HepG2 (cell line): ENCODE data around the gene PRKG1. TPM values are rescaled to one million over a fixed set of nuclear protein-coding genes. Genes with fewer than 3 reads are reported as not detected.

Experiments used
- ATAC-seq: fragments of 200-7000 bp; cut with Tn5 transposase; 3 replicates; pipeline ENCODE4 v1.9.1; 2020; ENCODE audit warnings: mild to moderate bottlenecking, moderate library complexity
- BruUV-seq: library from RNA; stranded (reverse); fragments of 400-500 nt; replicated peaks from 2 replicates; lab custom pipeline; 2021; lab: Mats Ljungman, UMichigan
- CTCF ChIA-PET: fragments of 300-600 bp; formaldehyde crosslinking; extraction: SDS; loops from one replicate; lab custom pipeline; 2021; ENCODE audit warnings: low total read pairs, inconsistent platforms, low intra/inter-chr PET ratio; lab: Yijun Ruan, JAX
- POLR2A ChIA-PET: fragments of 350-600 bp; sonication (Branson Sonifier 250); formaldehyde crosslinking; loops from one replicate; lab custom pipeline; 2020; ENCODE audit warnings: antibody characterized with exemption, inconsistent platforms; lab: Yijun Ruan, JAX
- DNase-seq: peaks from one replicate; pipeline ENCODE4 v3.0.0-alpha.2; 2015; ENCODE audit warnings: low spot score
- FAIRE-seq: peaks from 3 replicates; lab custom pipeline; 2011; peaks lifted over from hg19 to GRCh38; lab: Jason Lieb, UNC
- H2AFZ ChIP-seq: one replicate; pipeline ENCODE4 v1.6.1; 2011; ENCODE audit warnings: low read length, inconsistent platforms
- H3K27ac ChIP-seq: fragments of 300-600 bp; 3 replicates; pipeline ENCODE4 v1.8.0; 2011; ENCODE audit warnings: mixed run types, mild to moderate bottlenecking, mixed read lengths, low read length, inconsistent platforms; ENCODE audit not compliant: insufficient read depth; ENCODE audit errors: extremely low read length
- H3K27me3 ChIP-seq, 2 experiments: fragments of 200-600 bp in 1 of 2; 2 replicates in 1 of 2; 3 replicates in 1 of 2; pipeline versions ENCODE4 v1.6.0 to v1.8.0; 2011; ENCODE audit warnings: low read length in 2 of 2, mild to moderate bottlenecking in 2 of 2, moderate library complexity in 2 of 2, inconsistent platforms in 1 of 2; ENCODE audit not compliant: insufficient read depth in 2 of 2, control insufficient read depth in 1 of 2
- H3K36me3 ChIP-seq, 2 experiments: fragments of 200-600 bp in 1 of 2; replicated peaks in 1 of 2; 2 replicates in 1 of 2; 3 replicates in 1 of 2; pipeline versions ENCODE4 v1.5.1 to v1.8.0; 2011; ENCODE audit warnings: low read length in 2 of 2, inconsistent platforms in 1 of 2; ENCODE audit not compliant: insufficient read depth in 2 of 2, control insufficient read depth in 1 of 2
- H3K4me1 ChIP-seq: 2 replicates; pipeline ENCODE4 v1.5.1; 2012; ENCODE audit warnings: low read length, inconsistent platforms; ENCODE audit not compliant: insufficient read depth
- H3K4me2 ChIP-seq: 2 replicates; pipeline ENCODE4 v1.6.0; 2011; ENCODE audit warnings: low read depth, low read length, inconsistent platforms
- H3K4me3 ChIP-seq, 3 experiments: fragments of 200-600 bp in 1 of 3; sonication (generic), shearing (Covaris generic) in 1 of 3; replicated peaks in 1 of 3; 2 replicates each; pipeline ENCODE4 v1.5.1; 2011 to 2016; ENCODE audit warnings: low read length in 3 of 3, inconsistent platforms in 2 of 3, low read depth in 2 of 3, mild to moderate bottlenecking in 2 of 3, control low read depth in 1 of 3, mixed read lengths in 1 of 3; ENCODE audit not compliant: insufficient read depth in 1 of 3
- H3K79me2 ChIP-seq: one replicate; pipeline ENCODE4 v1.6.1; 2011; ENCODE audit warnings: low read length, inconsistent platforms; ENCODE audit not compliant: insufficient read depth
- H3K9ac ChIP-seq: 2 replicates; pipeline ENCODE4 v1.6.0; 2011; ENCODE audit warnings: mild to moderate bottlenecking, low read depth, low read length, inconsistent platforms; ENCODE audit not compliant: insufficient read depth
- H3K9me3 ChIP-seq: 2 replicates; pipeline ENCODE4 v1.5.1; 2012; ENCODE audit warnings: mild to moderate bottlenecking, low read length
- H4K20me1 ChIP-seq: 2 replicates; pipeline ENCODE4 v1.6.0; 2011; ENCODE audit warnings: inconsistent platforms, mild to moderate bottlenecking, low read length, moderate library complexity; ENCODE audit not compliant: insufficient read depth
- ATF3 ChIP-seq: sonication (generic); formaldehyde crosslinking; IDR thresholded peaks from 2 replicates; pipeline ENCODE4 v1.4.0; 2020; ENCODE audit warnings: missing genetic modification reagents
- CENPBD1 ChIP-seq: sonication (generic); formaldehyde crosslinking; IDR thresholded peaks from 2 replicates; pipeline ENCODE4 v1.8.0; 2022; ENCODE audit warnings: missing genetic modification reagents, low read depth, mild to moderate bottlenecking, borderline replicate concordance
- FOXC1 ChIP-seq: sonication (generic); formaldehyde crosslinking; IDR thresholded peaks from 2 replicates; pipeline ENCODE4 v1.8.0; 2022; ENCODE audit warnings: mild to moderate bottlenecking, missing genetic modification reagents, borderline replicate concordance
- GABPA ChIP-seq, 2 experiments: IDR thresholded peaks; 2 replicates each; pipeline ENCODE4 v1.6.1; 2011 to 2016; ENCODE audit warnings: low read depth in 2 of 2, low read length in 1 of 2, missing biosample characterization in 1 of 2, missing genetic modification characterization in 1 of 2
- GTF3A ChIP-seq: sonication (generic); formaldehyde crosslinking; conservative IDR thresholded peaks from 2 replicates; pipeline ENCODE4 v1.4.0; 2020; ENCODE audit warnings: mild to moderate bottlenecking, missing genetic modification reagents
- MAX ChIP-seq: IDR thresholded peaks from 2 replicates; pipeline ENCODE4 v1.6.1; 2012; ENCODE audit warnings: inconsistent platforms
- NFKB2 ChIP-seq: sonication (generic); formaldehyde crosslinking; IDR thresholded peaks from 2 replicates; pipeline ENCODE4 v1.4.0; 2020; ENCODE audit warnings: missing genetic modification reagents, borderline replicate concordance
- RNF2 ChIP-seq: fragments of 450-650 bp; conservative IDR thresholded peaks from 2 replicates; pipeline ENCODE4 v1.6.1; 2016; ENCODE audit warnings: low read depth
- SMARCC2 ChIP-seq: fragments of 450-650 bp; IDR thresholded peaks from 2 replicates; pipeline ENCODE4 v1.6.1; 2017; ENCODE audit warnings: antibody characterized with exemption, mild to moderate bottlenecking
- YY1 ChIP-seq: IDR thresholded peaks from 2 replicates; pipeline ENCODE4 v1.6.1; 2011; ENCODE audit warnings: low read length, low read depth, moderate library complexity, mild to moderate bottlenecking; ENCODE audit not compliant: insufficient read depth, insufficient replicate concordance
- ZBTB46 ChIP-seq: sonication (generic); formaldehyde crosslinking; IDR thresholded peaks from 2 replicates; pipeline ENCODE4 v1.4.0; 2020; ENCODE audit warnings: mild to moderate bottlenecking, missing genetic modification reagents, borderline replicate concordance
- ZNF720 ChIP-seq: sonication (generic); formaldehyde crosslinking; IDR thresholded peaks from 2 replicates; pipeline ENCODE4 v1.4.0; 2020; ENCODE audit warnings: missing genetic modification reagents
- WGBS: methylation state at CpG from one replicate; pipeline ENCODE4 v1.1.6; 2017; ENCODE audit warnings: low lambda C conversion rate; 5-methylcytosine and 5-hydroxymethylcytosine counted together
- in situ Hi-C: cut with HindIII; loops from 2 replicates; pipeline ENCODE4 v1.10.0; 2017; ENCODE audit warnings: low pct_unique_long_range_greater_than_20kb; ENCODE audit not compliant: extremely low pct_ligation_motif_present
- intact Hi-C: fragments of 100-400 bp; cut with micrococcal nuclease; formaldehyde crosslinking; loops from one replicate; pipeline ENCODE4 v1.10.0; 2022; ENCODE audit not compliant: unreplicated experiment
- polyA plus RNA-seq, 8 experiments: library from polyadenylated mRNA; depleted of rRNA in 3 of 8; stranded (reverse) in 7 of 8; unstranded in 1 of 8; fragments of >200 nt; fragmentation: Illumina TruSeq in 4 of 8; extraction: Trizol in 4 of 8; gene quantifications; 2 replicates each; pipeline versions ENCODE4 v1.2.1 to v1.2.3, GENCODE V29; 2011 to 2016; ENCODE audit warnings: low read depth in 4 of 8, missing spikeins in 1 of 8, mixed read lengths in 1 of 8; ENCODE audit not compliant: insufficient read depth in 1 of 8
- total RNA-seq, 5 experiments: library from RNA; depleted of rRNA; stranded (reverse); fragments of >200 nt; fragmentation: Illumina TruSeq; extraction: Trizol; gene quantifications; 2 replicates each; pipeline ENCODE4 v1.2.3, GENCODE V29; 2016; ENCODE audit warnings: low read depth in 1 of 5
- TF ChIP-seq, protein P1 (sequence below): sonication (generic); formaldehyde crosslinking; IDR thresholded peaks from 2 replicates; pipeline ENCODE4 v1.5.0; 2020; ENCODE audit warnings: mild to moderate bottlenecking, missing genetic modification reagents, borderline replicate concordance
- TF ChIP-seq, protein P2 (sequence below): sonication (generic); formaldehyde crosslinking; IDR thresholded peaks from 2 replicates; pipeline ENCODE4 v1.8.1; 2022; ENCODE audit warnings: low read depth, mild to moderate bottlenecking, missing genetic modification reagents

The PRKG1 gene
- total and polyA plus RNA-seq, 2 of the 13 experiments (the other 11 are each of a cell fraction or from before 2014, with no cell fraction given) = 0.01 TPM; not detected in 1

DNA sequence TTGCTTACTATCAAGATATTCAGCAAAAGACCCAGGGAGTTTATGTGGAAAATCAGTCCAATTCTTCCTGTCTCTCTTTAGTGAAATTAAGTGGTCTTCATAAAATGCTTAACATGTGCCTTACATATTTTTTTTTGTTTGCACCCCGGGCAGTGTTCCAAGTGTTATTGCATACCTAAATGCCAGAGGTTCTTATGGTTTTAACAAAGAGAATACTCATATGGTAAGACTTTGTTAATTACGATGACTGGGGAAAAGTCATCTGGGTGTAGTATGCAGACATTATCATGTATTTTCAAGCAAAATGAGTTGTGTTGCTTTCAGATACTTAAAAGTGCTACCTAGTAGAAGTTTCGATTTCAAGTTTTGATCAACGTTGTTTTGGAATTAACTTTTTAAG, 82.6 kb downstream of the PRKG1 start:
- ATAC-seq (no peak), FAIRE-seq (no peak), DNase-seq (no peak)
- Histone ChIP-seq H3K4me3 (no peak overlapping the region), H3K79me2 (no peaks in the 10 kb centered on the region), H3K27ac (no peak overlapping the region), H3K4me1 (no peaks in the 10 kb centered on the region), H3K27me3 (no peaks in the 10 kb centered on the region), H4K20me1 (no peaks in the 10 kb centered on the region), H3K9ac (no peak overlapping the region), H3K36me3 (no peaks in the 10 kb centered on the region), H3K4me2 (no peak overlapping the region), H2AFZ (no peak overlapping the region), H3K9me3 (no peaks in the 10 kb centered on the region)
- TF ChIP-seq CENPBD1 (no peak), FOXC1 (CRISPR knock-in tag) (no peak), MAX (no peak), SMARCC2 (no peak), GTF3A (CRISPR knock-in tag) (no peak), YY1 (no peak), NFKB2 (CRISPR knock-in tag) (no peak), ZNF720 (CRISPR knock-in tag) (no peak), GABPA (IDR thresholded peaks at IDR 0.05; ENCODE audit: low read depth, low read length) (no peak), GABPA (CRISPR knock-in tag; IDR thresholded peaks at IDR 0.05; ENCODE audit: low read depth) (no peak), RNF2 (no peak), ATF3 (CRISPR knock-in tag) (no peak), ZBTB46 (CRISPR knock-in tag) (no peak)
- TF ChIP-seq, protein P1, sequence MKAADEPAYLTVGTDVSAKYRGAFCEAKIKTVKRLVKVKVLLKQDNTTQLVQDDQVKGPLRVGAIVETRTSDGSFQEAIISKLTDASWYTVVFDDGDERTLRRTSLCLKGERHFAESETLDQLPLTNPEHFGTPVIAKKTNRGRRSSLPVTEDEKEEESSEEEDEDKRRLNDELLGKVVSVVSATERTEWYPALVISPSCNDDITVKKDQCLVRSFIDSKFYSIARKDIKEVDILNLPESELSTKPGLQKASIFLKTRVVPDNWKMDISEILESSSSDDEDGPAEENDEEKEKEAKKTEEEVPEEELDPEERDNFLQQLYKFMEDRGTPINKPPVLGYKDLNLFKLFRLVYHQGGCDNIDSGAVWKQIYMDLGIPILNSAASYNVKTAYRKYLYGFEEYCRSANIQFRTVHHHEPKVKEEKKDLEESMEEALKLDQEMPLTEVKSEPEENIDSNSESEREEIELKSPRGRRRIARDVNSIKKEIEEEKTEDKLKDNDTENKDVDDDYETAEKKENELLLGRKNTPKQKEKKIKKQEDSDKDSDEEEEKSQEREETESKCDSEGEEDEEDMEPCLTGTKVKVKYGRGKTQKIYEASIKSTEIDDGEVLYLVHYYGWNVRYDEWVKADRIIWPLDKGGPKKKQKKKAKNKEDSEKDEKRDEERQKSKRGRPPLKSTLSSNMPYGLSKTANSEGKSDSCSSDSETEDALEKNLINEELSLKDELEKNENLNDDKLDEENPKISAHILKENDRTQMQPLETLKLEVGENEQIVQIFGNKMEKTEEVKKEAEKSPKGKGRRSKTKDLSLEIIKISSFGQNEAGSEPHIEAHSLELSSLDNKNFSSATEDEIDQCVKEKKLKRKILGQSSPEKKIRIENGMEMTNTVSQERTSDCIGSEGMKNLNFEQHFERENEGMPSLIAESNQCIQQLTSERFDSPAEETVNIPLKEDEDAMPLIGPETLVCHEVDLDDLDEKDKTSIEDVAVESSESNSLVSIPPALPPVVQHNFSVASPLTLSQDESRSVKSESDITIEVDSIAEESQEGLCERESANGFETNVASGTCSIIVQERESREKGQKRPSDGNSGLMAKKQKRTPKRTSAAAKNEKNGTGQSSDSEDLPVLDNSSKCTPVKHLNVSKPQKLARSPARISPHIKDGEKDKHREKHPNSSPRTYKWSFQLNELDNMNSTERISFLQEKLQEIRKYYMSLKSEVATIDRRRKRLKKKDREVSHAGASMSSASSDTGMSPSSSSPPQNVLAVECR = no peak
- TF ChIP-seq, protein P2, sequence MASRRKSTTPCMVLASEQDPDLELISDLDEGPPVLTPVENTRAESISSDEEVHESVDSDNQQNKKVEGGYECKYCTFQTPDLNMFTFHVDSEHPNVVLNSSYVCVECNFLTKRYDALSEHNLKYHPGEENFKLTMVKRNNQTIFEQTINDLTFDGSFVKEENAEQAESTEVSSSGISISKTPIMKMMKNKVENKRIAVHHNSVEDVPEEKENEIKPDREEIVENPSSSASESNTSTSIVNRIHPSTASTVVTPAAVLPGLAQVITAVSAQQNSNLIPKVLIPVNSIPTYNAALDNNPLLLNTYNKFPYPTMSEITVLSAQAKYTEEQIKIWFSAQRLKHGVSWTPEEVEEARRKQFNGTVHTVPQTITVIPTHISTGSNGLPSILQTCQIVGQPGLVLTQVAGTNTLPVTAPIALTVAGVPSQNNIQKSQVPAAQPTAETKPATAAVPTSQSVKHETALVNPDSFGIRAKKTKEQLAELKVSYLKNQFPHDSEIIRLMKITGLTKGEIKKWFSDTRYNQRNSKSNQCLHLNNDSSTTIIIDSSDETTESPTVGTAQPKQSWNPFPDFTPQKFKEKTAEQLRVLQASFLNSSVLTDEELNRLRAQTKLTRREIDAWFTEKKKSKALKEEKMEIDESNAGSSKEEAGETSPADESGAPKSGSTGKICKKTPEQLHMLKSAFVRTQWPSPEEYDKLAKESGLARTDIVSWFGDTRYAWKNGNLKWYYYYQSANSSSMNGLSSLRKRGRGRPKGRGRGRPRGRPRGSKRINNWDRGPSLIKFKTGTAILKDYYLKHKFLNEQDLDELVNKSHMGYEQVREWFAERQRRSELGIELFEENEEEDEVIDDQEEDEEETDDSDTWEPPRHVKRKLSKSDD (CRISPR knock-in tag) = no peak
- ChIA-PET POLR2A (no interaction called here), CTCF (no interaction called here)
- no TSS peak for BruUV-seq
- 1% methylated on average over 4 of the region's 4 CpGs for WGBS
- in situ Hi-C loops (no loop called here), intact Hi-C loops (no loop called here)
